ENCODE results near the gene GATM.
"Not testable (repeated sequence)": the region's sequence is repeated elsewhere in the genome, so short reads cannot be mapped to it uniquely, and the experiment has no call there.

Gene GATM

GRCh38 chr15:45389351-45389750, 11.0 kb upstream of the GATM start:
- no peak for DNase-seq (ENCODE audit: low spot score)

GRCh38 chr15:45387380-45388007, 9.2 kb upstream of the GATM start:
- DNase-seq (ENCODE audit: low spot score): no peak

GRCh38 chr15:45386974-45387373, 8.6 kb upstream of the GATM start:
- DNase-seq (ENCODE audit: low spot score): no peak

- DNase-seq (ENCODE audit: low spot score): no peak
Observed at GRCh38 chr15:45386420-45386819, 8.1 kb upstream of the GATM start.

- no peak for DNase-seq (ENCODE audit: low spot score)
Observed at GRCh38 chr15:45385590-45385989, 7.2 kb upstream of the GATM start.

GRCh38 chr15:45384700-45385099, 6.4 kb upstream of the GATM start:
- DNase-seq (ENCODE audit: low spot score): no peak

GRCh38 chr15:45378913-45379262, 544 bp upstream of the GATM start:
- no peak for DNase-seq (ENCODE audit: low spot score)

- DNase-seq (ENCODE audit: low spot score): no peak
Observed at GRCh38 chr15:45377609-45378148, 665 bp downstream of the GATM start.

- DNase-seq (ENCODE audit: low spot score): no peak
Observed at GRCh38 chr15:45376967-45377608, 1.3 kb downstream of the GATM start.

- no peak for DNase-seq (ENCODE audit: low spot score)
Observed at GRCh38 chr15:45376300-45376928, 1.9 kb downstream of the GATM start.

- no peak for DNase-seq (ENCODE audit: low spot score)
Observed at GRCh38 chr15:45375836-45376235, 2.5 kb downstream of the GATM start.

- DNase-seq (ENCODE audit: low spot score): no peak
Observed at GRCh38 chr15:45373976-45374375, 4.4 kb downstream of the GATM start.

- no peak for DNase-seq (ENCODE audit: low spot score)
Observed at GRCh38 chr15:45372041-45372995, 6.0 kb downstream of the GATM start.

- no peak for DNase-seq (ENCODE audit: low spot score)
Observed at GRCh38 chr15:45371546-45371945, 6.8 kb downstream of the GATM start.

- DNase-seq (ENCODE audit: low spot score): not testable (repeated sequence)
Observed at GRCh38 chr15:45370042-45370441, 8.3 kb downstream of the GATM start.

- not testable (repeated sequence) for DNase-seq (ENCODE audit: low spot score)
Observed at GRCh38 chr15:45367222-45367621, 11.1 kb downstream of the GATM start.

- no peak for DNase-seq (ENCODE audit: low spot score)
Observed at GRCh38 chr15:45364271-45364670, 14.1 kb downstream of the GATM start.

GRCh38 chr15:45363801-45364200, 14.5 kb downstream of the GATM start:
- no peak for DNase-seq (ENCODE audit: low spot score)

GRCh38 chr15:45363334-45363733, 15.0 kb downstream of the GATM start:
- DNase-seq (ENCODE audit: low spot score): no peak

- DNase-seq (ENCODE audit: low spot score): no peak
Observed at GRCh38 chr15:45362419-45362818, 15.9 kb downstream of the GATM start.

GRCh38 chr15:45361878-45362277, 16.5 kb downstream of the GATM start:
- DNase-seq (ENCODE audit: low spot score): no peak

GRCh38 chr15:45355860-45356259, 22.5 kb downstream of the GATM start:
- DNase-seq (ENCODE audit: low spot score): no peak
